MCF 10A (cell line): ENCODE results near the gene TMEM253. TPM values are rescaled to one million over a fixed set of nuclear protein-coding genes. Genes with fewer than 3 reads are reported as not detected.

ENCODE experiments used
- BruUV-seq: library from RNA; stranded (reverse); fragments of 400-500 nt; replicated peaks from 2 replicates; lab custom pipeline; 2021; lab: Mats Ljungman, UMichigan
- CTCF ChIA-PET: fragments of 300-600 bp; sonication (Branson Sonifier 250); formaldehyde crosslinking; extraction: SDS; loops from one replicate; lab custom pipeline; 2021; ENCODE audit warnings: antibody characterized with exemption, inconsistent platforms; lab: Yijun Ruan, JAX
- POLR2A ChIA-PET: fragments of 300-600, 350-650 bp; sonication (Branson Sonifier 250); formaldehyde crosslinking; extraction: SDS; loops from one replicate; lab custom pipeline; 2020; ENCODE audit warnings: antibody characterized with exemption, inconsistent platforms; lab: Yijun Ruan, JAX
- DNase-seq: peaks from one replicate; pipeline ENCODE4 v3.0.0-alpha.2; 2018; ENCODE audit not compliant: unreplicated experiment
- H3K27ac Mint-ChIP-seq: one replicate; pipeline ENCODE4 v1.8.0; 2022; ENCODE audit warnings: mild to moderate bottlenecking, low read depth, mixed read lengths; ENCODE audit not compliant: unreplicated experiment
- H3K27me3 Mint-ChIP-seq: one replicate; pipeline ENCODE4 v1.8.0; 2022; ENCODE audit warnings: mixed read lengths; ENCODE audit not compliant: insufficient read depth, unreplicated experiment
- H3K36me3 Mint-ChIP-seq: one replicate; pipeline ENCODE4 v1.8.0; 2022; ENCODE audit warnings: mild to moderate bottlenecking, moderate library complexity, mixed read lengths; ENCODE audit not compliant: insufficient read depth, unreplicated experiment
- H3K4me1 Mint-ChIP-seq: one replicate; pipeline ENCODE4 v1.8.0; 2022; ENCODE audit warnings: mixed read lengths; ENCODE audit not compliant: insufficient read depth, unreplicated experiment
- H3K4me3 Mint-ChIP-seq: one replicate; pipeline ENCODE4 v1.8.0; 2022; ENCODE audit warnings: mild to moderate bottlenecking, moderate library complexity, mixed read lengths; ENCODE audit not compliant: unreplicated experiment
- H3K9me3 Mint-ChIP-seq: one replicate; pipeline ENCODE4 v1.8.0; 2022; ENCODE audit warnings: mixed read lengths; ENCODE audit not compliant: unreplicated experiment
- intact Hi-C: fragments of 100-400 bp; cut with micrococcal nuclease; formaldehyde crosslinking; loops from 2 replicates; pipeline ENCODE4 v1.14.1; 2022
- total RNA-seq: library from RNA; stranded (reverse); gene quantifications from 2 replicates; pipeline ENCODE4 v1.2.3, GENCODE V29; 2022
- TF ChIP-seq, protein P1 (sequence below): fragments of 200-600 bp; IDR thresholded peaks from one replicate; pipeline ENCODE4 v1.8.0; 2022; ENCODE audit warnings: antibody characterized with exemption, mild to moderate bottlenecking; ENCODE audit not compliant: unreplicated experiment

TMEM253 gene
- total RNA-seq, 1 experiment from 2014 or later, result 1.6 TPM

DNA sequence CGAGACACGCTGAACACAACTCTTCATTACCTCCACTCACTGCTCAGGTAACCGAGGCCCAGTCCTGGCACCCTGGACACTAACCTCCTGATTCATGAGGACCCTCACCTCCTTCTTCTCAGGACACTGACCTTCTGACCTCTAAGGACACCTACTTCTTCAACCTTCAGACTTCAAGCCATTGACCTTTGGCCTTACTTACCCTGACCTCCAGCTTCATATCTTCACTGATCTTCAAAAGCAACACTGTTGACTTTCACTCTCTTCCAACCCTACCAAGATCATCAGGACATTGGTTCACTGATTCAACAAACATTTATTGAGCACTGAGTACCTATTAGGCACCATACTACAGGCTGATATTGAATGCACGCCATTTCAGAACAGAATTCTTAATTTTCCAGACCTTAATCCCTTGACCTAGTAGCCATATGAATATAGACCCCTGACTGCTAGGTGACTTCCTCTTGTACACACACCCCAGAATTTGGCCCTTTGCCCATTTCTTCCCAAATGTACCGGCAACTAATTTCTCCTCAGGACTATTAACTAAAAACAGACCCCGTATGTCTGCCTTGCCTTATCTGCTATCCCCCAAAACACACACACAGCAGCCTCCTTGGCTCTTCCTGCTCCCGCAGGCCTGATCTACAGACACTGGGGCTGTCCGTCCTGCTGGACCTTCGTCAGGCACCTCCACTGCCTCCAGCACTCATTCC is 25.0 kb upstream of the TMEM253 start:
- Mint-ChIP-seq H3K9me3 (no peaks in the 10 kb centered on the region), H3K27ac (no peak overlapping the region), H3K36me3 (peaks cover 9% of the 10 kb centered on the region), H3K4me3 (no peak overlapping the region), H3K4me1 (peaks cover 20% of the 10 kb centered on the region), H3K27me3 (no peaks in the 10 kb centered on the region)
- no peak for DNase-seq
- ChIA-PET POLR2A (no interaction called here), CTCF (interaction anchor here (6.3 kb wide), 1 partner anchor 18 kb away, joined by 77 read pairs; no protein-coding TSS in a partner anchor)
- TF ChIP-seq, protein P1, sequence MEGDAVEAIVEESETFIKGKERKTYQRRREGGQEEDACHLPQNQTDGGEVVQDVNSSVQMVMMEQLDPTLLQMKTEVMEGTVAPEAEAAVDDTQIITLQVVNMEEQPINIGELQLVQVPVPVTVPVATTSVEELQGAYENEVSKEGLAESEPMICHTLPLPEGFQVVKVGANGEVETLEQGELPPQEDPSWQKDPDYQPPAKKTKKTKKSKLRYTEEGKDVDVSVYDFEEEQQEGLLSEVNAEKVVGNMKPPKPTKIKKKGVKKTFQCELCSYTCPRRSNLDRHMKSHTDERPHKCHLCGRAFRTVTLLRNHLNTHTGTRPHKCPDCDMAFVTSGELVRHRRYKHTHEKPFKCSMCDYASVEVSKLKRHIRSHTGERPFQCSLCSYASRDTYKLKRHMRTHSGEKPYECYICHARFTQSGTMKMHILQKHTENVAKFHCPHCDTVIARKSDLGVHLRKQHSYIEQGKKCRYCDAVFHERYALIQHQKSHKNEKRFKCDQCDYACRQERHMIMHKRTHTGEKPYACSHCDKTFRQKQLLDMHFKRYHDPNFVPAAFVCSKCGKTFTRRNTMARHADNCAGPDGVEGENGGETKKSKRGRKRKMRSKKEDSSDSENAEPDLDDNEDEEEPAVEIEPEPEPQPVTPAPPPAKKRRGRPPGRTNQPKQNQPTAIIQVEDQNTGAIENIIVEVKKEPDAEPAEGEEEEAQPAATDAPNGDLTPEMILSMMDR, result no peak
- BruUV-seq, result no TSS peak
- intact Hi-C loops, result no loop called here

DNA sequence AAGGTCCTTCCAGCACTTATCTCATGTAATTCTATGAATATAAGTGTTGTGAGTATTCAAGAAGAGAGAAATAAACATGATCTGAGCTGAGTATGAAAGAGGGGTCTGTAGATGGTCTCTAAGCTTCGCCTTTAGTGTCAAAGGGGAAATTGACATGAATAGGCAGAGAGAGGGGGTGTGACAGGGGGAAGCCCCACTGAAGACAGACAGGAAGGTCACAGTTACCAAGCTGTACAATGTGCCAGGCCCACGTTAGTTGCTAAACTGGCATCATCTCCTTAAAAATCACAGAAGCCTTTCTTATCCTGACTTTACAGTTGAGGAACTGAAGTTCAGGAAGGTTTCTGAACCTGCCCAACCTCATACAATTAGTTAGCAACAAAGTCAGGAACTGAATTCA is 23.2 kb upstream of the TMEM253 start:
- Mint-ChIP-seq H3K4me3 (no peak overlapping the region), H3K36me3 (peaks cover 7% of the 10 kb centered on the region), H3K27ac (no peak overlapping the region), H3K4me1 (peaks cover 6% of the 10 kb centered on the region), H3K27me3 (no peaks in the 10 kb centered on the region), H3K9me3 (no peaks in the 10 kb centered on the region)
- ChIA-PET CTCF (interaction anchor here (8.4 kb wide), 1 partner anchor 15 kb away, joined by 60 read pairs; no protein-coding TSS in a partner anchor), POLR2A (interaction anchor here (1.1 kb wide), 1 partner anchor 24 kb away, joined by 3 read pairs; no protein-coding TSS in a partner anchor)
- TF ChIP-seq, protein P1, result no peak
- no TSS peak for BruUV-seq
- intact Hi-C loops, result no loop called here
- no peak for DNase-seq

DNA sequence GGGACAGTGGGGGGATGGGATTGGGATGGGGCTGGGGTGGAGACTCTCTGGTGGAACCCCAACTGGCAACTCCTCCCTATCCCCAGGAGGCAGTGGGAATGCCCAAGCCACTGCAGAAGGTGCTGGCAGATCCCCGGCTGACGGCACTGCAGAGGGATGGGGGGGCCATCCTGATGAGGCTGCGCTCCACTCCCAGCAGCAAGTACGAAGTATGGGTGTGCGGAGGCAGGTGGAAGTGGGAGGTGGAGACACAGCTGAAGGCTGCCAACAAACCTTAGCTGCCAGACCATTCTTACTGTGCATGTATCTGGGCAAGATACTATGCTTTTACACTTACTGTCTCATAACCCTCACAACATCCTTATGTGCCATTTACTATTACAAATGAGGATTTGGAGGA is 22.6 kb upstream of the TMEM253 start:
- Mint-ChIP-seq H3K4me3 (no peak overlapping the region), H3K9me3 (no peaks in the 10 kb centered on the region), H3K27ac (no peak overlapping the region), H3K36me3 (peaks cover 8% of the 10 kb centered on the region), H3K27me3 (no peaks in the 10 kb centered on the region), H3K4me1 (peaks cover 4% of the 10 kb centered on the region)
- TF ChIP-seq, protein P1, result no peak
- POLR2A ChIA-PET, result no interaction called here
- intact Hi-C loops, result no loop called here
- CTCF ChIA-PET, result interaction anchor here (1.1 to 8.4 kb wide), 3 partner anchors 11 to 64 kb away, joined by 4 to 60 read pairs (median 7); no protein-coding TSS in a partner anchor
- BruUV-seq, result no TSS peak
- no peak for DNase-seq

DNA sequence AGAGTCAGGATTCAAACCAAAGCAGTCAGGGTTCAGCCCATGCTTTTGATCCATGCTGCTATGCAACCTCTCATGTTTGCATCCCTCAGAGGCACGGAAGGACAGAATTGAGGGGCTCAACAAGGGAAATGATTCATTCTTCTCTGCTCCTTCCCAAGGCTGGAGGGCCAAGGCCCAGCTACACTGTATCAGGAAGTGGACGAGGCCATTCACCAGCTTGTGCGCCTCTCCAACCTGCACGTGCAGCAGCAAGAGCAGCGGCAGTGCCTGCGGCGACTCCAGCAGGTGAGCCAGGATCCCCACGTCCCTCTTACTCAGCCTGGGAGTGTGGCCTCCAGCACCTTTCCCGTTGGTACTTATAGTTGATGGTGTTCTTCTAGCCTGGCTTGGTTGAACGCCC is 22.1 kb upstream of the TMEM253 start:
- no peak for DNase-seq
- Mint-ChIP-seq H3K4me1 (no peaks in the 10 kb centered on the region), H3K27me3 (no peaks in the 10 kb centered on the region), H3K9me3 (no peaks in the 10 kb centered on the region), H3K27ac (no peak overlapping the region), H3K4me3 (no peak overlapping the region), H3K36me3 (peaks cover 5% of the 10 kb centered on the region)
- TF ChIP-seq, protein P1, result no peak
- intact Hi-C loops, result no loop called here
- ChIA-PET CTCF (interaction anchor here (0.6 to 8.4 kb wide), 5 partner anchors 11 to 255 kb away, joined by 3 to 60 read pairs (median 4); no protein-coding TSS in a partner anchor), POLR2A (no interaction called here)
- BruUV-seq, result no TSS peak
